LNCaP clone FGC (cell line): ENCODE results near the gene XIAP.
A peak's percentile ranks its signal among the peaks of the same experiment; 100 is the strongest.
"Not testable (repeated sequence)": the region's sequence is repeated elsewhere in the genome, so short reads cannot be mapped to it uniquely, and the experiment has no call there.

Experiments used
- DNase-seq: peaks from one replicate; pipeline ENCODE4 v3.0.0-alpha.2; 2011; ENCODE audit warnings: low read depth
- H3K4me3 ChIP-seq: 2 replicates; pipeline ENCODE4 v1.5.1; 2011; ENCODE audit warnings: mild to moderate bottlenecking, low read depth, low read length, control low read depth
- CTCF ChIP-seq: IDR thresholded peaks from 2 replicates; pipeline ENCODE4 v1.5.1; 2012; ENCODE audit warnings: mild to moderate bottlenecking; ENCODE audit not compliant: control insufficient read depth, insufficient read depth; ENCODE audit errors: extremely low read depth

XIAP gene

GRCh38 chrX:123859846-123860838, at the start of gene XIAP:
XIAP (plus strand) TSS chrX:123860053; CDS start chrX:123885663, 25,610 bp downstream.
- DNase-seq = peak; percentile 75
- TF ChIP-seq CTCF = no peak
- peak within 1 kb of the TSS; percentile 71 for H3K4me3 ChIP-seq

GRCh38 chrX:123814343-123814742, 45.5 kb upstream of the XIAP start:
- no peak overlapping the region for H3K4me3 ChIP-seq
- TF ChIP-seq CTCF = no peak
- no peak for DNase-seq

GRCh38 chrX:123814934-123815394, 44.9 kb upstream of the XIAP start:
- H3K4me3 ChIP-seq, DNase-seq: not testable (repeated sequence)

GRCh38 chrX:123817288-123817894, 42.5 kb upstream of the XIAP start:
- no peak for TF ChIP-seq CTCF
- no peak overlapping the region for H3K4me3 ChIP-seq
- DNase-seq = no peak

GRCh38 chrX:123818243-123818642, 41.6 kb upstream of the XIAP start:
- DNase-seq = no peak
- TF ChIP-seq CTCF = no peak
- no peak overlapping the region for H3K4me3 ChIP-seq

- no peak for DNase-seq
- no peak for TF ChIP-seq CTCF
- H3K4me3 ChIP-seq = no peak overlapping the region
Observed at GRCh38 chrX:123822965-123823364, 36.9 kb upstream of the XIAP start.

- H3K4me3 ChIP-seq = no peak overlapping the region
- no peak for TF ChIP-seq CTCF
- no peak for DNase-seq
Observed at GRCh38 chrX:123830309-123830708, 29.5 kb upstream of the XIAP start.
